ENCODE results near the gene GOLGB1. TPM values are rescaled to one million over a fixed set of nuclear protein-coding genes. Genes with fewer than 3 reads are reported as not detected.

GOLGB1 gene
- total RNA-seq, 1 experiment from 2014 or later, result 31.4 TPM

DNA sequence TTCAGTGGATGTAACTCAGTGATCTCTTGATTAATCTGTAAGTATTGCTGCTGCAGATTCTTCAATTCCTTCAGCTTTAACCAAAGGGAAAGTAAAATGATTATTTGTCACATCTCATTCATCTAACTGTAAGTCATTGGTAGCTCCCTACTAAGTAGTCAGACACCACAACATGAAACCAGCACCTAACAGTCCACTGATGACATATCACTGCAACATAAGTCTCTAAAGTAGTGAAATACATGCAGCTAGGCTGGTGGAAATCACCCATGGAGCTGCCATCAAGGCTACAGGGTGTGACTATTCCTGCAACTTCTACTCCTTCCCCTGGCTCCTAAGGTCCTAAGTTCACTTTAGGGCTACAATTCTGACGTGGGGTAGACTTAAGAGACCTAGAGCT lies 67.7 kb downstream of the GOLGB1 start:
- H4K20me1 ChIP-seq (ENCODE audit: control insufficient read depth, insufficient read depth, insufficient read length), result no peaks in the 10 kb centered on the region
- H3K4me1 Mint-ChIP-seq, result peaks cover 0 to 4% of the 10 kb centered on the region in 2 experiments; a peak in 3 of 4 replicates
- H3K27me3 ChIP-seq (ENCODE audit: insufficient read depth, low read length), result no peaks in the 10 kb centered on the region
- H3K27me3 Mint-ChIP-seq (ENCODE audit: low read depth), result no peaks in the 10 kb centered on the region
- H3K27ac ChIP-seq (ENCODE audit: insufficient read length, low read depth, low read length), result no peak overlapping the region
- TF ChIP-seq, protein P1, sequence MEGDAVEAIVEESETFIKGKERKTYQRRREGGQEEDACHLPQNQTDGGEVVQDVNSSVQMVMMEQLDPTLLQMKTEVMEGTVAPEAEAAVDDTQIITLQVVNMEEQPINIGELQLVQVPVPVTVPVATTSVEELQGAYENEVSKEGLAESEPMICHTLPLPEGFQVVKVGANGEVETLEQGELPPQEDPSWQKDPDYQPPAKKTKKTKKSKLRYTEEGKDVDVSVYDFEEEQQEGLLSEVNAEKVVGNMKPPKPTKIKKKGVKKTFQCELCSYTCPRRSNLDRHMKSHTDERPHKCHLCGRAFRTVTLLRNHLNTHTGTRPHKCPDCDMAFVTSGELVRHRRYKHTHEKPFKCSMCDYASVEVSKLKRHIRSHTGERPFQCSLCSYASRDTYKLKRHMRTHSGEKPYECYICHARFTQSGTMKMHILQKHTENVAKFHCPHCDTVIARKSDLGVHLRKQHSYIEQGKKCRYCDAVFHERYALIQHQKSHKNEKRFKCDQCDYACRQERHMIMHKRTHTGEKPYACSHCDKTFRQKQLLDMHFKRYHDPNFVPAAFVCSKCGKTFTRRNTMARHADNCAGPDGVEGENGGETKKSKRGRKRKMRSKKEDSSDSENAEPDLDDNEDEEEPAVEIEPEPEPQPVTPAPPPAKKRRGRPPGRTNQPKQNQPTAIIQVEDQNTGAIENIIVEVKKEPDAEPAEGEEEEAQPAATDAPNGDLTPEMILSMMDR (conservative IDR thresholded peaks at IDR 0.05), result no peak
- no peaks in the 10 kb centered on the region for H3K79me2 ChIP-seq (ENCODE audit: insufficient read depth, low read length)
- H2BK15ac ChIP-seq (ENCODE audit: low read depth, low read length), result no peak overlapping the region
- no peaks in the 10 kb centered on the region for H3K4me1 ChIP-seq (ENCODE audit: insufficient read depth, low read length)
- no peak overlapping the region for H3K9ac ChIP-seq (ENCODE audit: extremely low read depth, insufficient read length, low read length)
- no peak overlapping the region for H3K23ac ChIP-seq (ENCODE audit: insufficient read length, low read depth, low read length)
- no peak overlapping the region for H2BK12ac ChIP-seq (ENCODE audit: insufficient read length, low read depth, low read length)
- no peak for DNase-seq
- no peak overlapping the region for H3K4ac ChIP-seq (ENCODE audit: low read depth, low read length)
- H4K91ac ChIP-seq (ENCODE audit: insufficient read length, low read depth, low read length), result no peak overlapping the region
- no peaks in the 10 kb centered on the region for H3K79me1 ChIP-seq (ENCODE audit: insufficient read depth, low read depth, low read length, poor library complexity, severe bottlenecking)
- H2BK120ac ChIP-seq (ENCODE audit: low read depth, low read length, poor library complexity, severe bottlenecking), result no peak overlapping the region
- H4K8ac ChIP-seq (replicated peaks; ENCODE audit: insufficient read length, low read depth, low read length), result no peak overlapping the region
- no peak overlapping the region for H3K4me2 ChIP-seq (ENCODE audit: insufficient read depth, insufficient read length, low read length)
- no peak overlapping the region for H3K18ac ChIP-seq (ENCODE audit: insufficient read length, low read depth, low read length)
- H2AK5ac ChIP-seq (ENCODE audit: insufficient read length, low read length), result no peak overlapping the region
- H3T11ph ChIP-seq (ENCODE audit: low read length), result no peak overlapping the region
- no peak overlapping the region for H3K56ac ChIP-seq (ENCODE audit: insufficient read length, low read depth, low read length)
- H3K4me3 Mint-ChIP-seq, result no peak overlapping the region
- no peaks in the 10 kb centered on the region for H3K9me3 ChIP-seq (ENCODE audit: control insufficient read depth, low read depth, low read length)
- H2BK5ac ChIP-seq (ENCODE audit: insufficient read length, low read length), result no peak overlapping the region
- no CpG with 5 or more reads among the region's 1 CpG for WGBS (ENCODE audit: extremely low coverage, insufficient read length, low lambda C conversion rate)
- no peak overlapping the region for H2AFZ ChIP-seq (ENCODE audit: low read length)
- no peak overlapping the region for H3K14ac ChIP-seq (ENCODE audit: insufficient read depth, low read length)
- H3K27ac Mint-ChIP-seq, result peak overlapping the region in 1 of 3 experiments; percentile 49; a peak in 1 of 7 replicates
- H3K36me3 Mint-ChIP-seq (ENCODE audit: insufficient read depth in 1 of 3, low read depth in 3 of 3), result peaks cover 31 to 53% (median 51%) of the 10 kb centered on the region in 3 experiments
- H3K23me2 ChIP-seq (ENCODE audit: insufficient read length, low read depth, low read length, poor library complexity, severe bottlenecking), result no peaks in the 10 kb centered on the region
- H2BK20ac ChIP-seq (ENCODE audit: low read depth, low read length, poor library complexity, severe bottlenecking), result no peak overlapping the region
- H4K5ac ChIP-seq (ENCODE audit: insufficient read length, low read depth, low read length), result no peak overlapping the region
- H3K9me3 Mint-ChIP-seq, result peaks cover 6 to 10% of the 10 kb centered on the region in 2 experiments; a peak in 4 of 5 replicates
